WTC11 (cell line): ENCODE measurements around the gene HMGCS2. TPM values are rescaled to one million over a fixed set of nuclear protein-coding genes. Genes with fewer than 3 reads are reported as not detected.

Experiments
- ATAC-seq: fragments of 200-7000 bp; cut with Tn5 transposase; 2 replicates; pipeline ENCODE4 v1.10.0; 2021; ENCODE audit warnings: mild to moderate bottlenecking, moderate library complexity
- CTCF ChIA-PET: fragments of 300-600 bp; sonication (Branson Sonifier 250); formaldehyde crosslinking; loops from one replicate; lab custom pipeline; 2021; ENCODE audit warnings: antibody characterized with exemption; lab: Charles Lee
- POLR2A ChIA-PET: fragments of 350-600 bp; sonication (Branson Sonifier 250); formaldehyde crosslinking; loops from one replicate; lab custom pipeline; 2021; ENCODE audit warnings: antibody characterized with exemption; lab: Charles Lee
- DNase-seq: peaks from one replicate; pipeline ENCODE4 v3.0.0; 2021; ENCODE audit warnings: low spot score
- H3K27ac Mint-ChIP-seq: 2 replicates; pipeline ENCODE4 v1.8.0; 2021; ENCODE audit warnings: mixed read lengths
- H3K27me3 Mint-ChIP-seq: 2 replicates; pipeline ENCODE4 v1.8.0; 2021; ENCODE audit warnings: low read depth, mild to moderate bottlenecking, moderate library complexity, mixed read lengths
- H3K36me3 Mint-ChIP-seq: 2 replicates; pipeline ENCODE4 v1.8.0; 2021; ENCODE audit warnings: mixed read lengths
- H3K4me1 Mint-ChIP-seq: 2 replicates; pipeline ENCODE4 v1.8.0; 2022; ENCODE audit warnings: mixed read lengths
- H3K4me3 Mint-ChIP-seq: 2 replicates; pipeline ENCODE4 v1.8.0; 2021; ENCODE audit warnings: mild to moderate bottlenecking, moderate library complexity, mixed read lengths
- H3K9me3 Mint-ChIP-seq: 2 replicates; pipeline ENCODE4 v1.8.0; 2021; ENCODE audit warnings: mixed read lengths
- ATF6 ChIP-seq: sonication (generic); formaldehyde crosslinking; IDR thresholded peaks from 2 replicates; pipeline ENCODE4 v1.8.1; 2023; ENCODE audit warnings: mild to moderate bottlenecking, missing genetic modification reagents
- CREM ChIP-seq: sonication (generic); formaldehyde crosslinking; IDR thresholded peaks from 2 replicates; pipeline ENCODE4 v1.8.1; 2022; ENCODE audit warnings: mild to moderate bottlenecking, missing genetic modification reagents, moderate library complexity
- CTCF ChIP-seq: fragments of 200-600 bp; IDR thresholded peaks from 2 replicates; pipeline ENCODE4 v1.8.0; 2022; ENCODE audit warnings: antibody characterized with exemption
- E2F1 ChIP-seq: sonication (generic); formaldehyde crosslinking; IDR thresholded peaks from 2 replicates; pipeline ENCODE4 v1.8.0; 2022; ENCODE audit warnings: mild to moderate bottlenecking, missing genetic modification reagents
- GABPB1 ChIP-seq: sonication (generic); formaldehyde crosslinking; IDR thresholded peaks from 2 replicates; pipeline ENCODE4 v1.8.1; 2023; ENCODE audit warnings: mild to moderate bottlenecking, missing genetic modification reagents
- HMGXB4 ChIP-seq: sonication (generic); formaldehyde crosslinking; IDR thresholded peaks from 2 replicates; pipeline ENCODE4 v1.8.1; 2023; ENCODE audit warnings: mild to moderate bottlenecking, moderate library complexity, missing genetic modification reagents
- MAX ChIP-seq: sonication (generic); formaldehyde crosslinking; IDR thresholded peaks from 2 replicates; pipeline ENCODE4 v1.8.0; 2022; ENCODE audit warnings: mild to moderate bottlenecking, missing genetic modification reagents
- MYBL2 ChIP-seq: sonication (generic); formaldehyde crosslinking; IDR thresholded peaks from 2 replicates; pipeline ENCODE4 v1.8.1; 2023; ENCODE audit warnings: mild to moderate bottlenecking, moderate library complexity, missing genetic modification reagents
- NFATC4 ChIP-seq: fragments of 250-450 bp; sonication (Bioruptor Pico); IDR thresholded peaks from 2 replicates; pipeline ENCODE4 v1.9.0; 2021; ENCODE audit warnings: mild to moderate bottlenecking
- OVOL2 ChIP-seq: fragments of 250-450 bp; sonication (Bioruptor Pico); IDR thresholded peaks from 2 replicates; pipeline ENCODE4 v1.9.0; 2021; ENCODE audit warnings: mild to moderate bottlenecking, borderline replicate concordance
- SMAD4 ChIP-seq: sonication (generic); formaldehyde crosslinking; IDR thresholded peaks from 2 replicates; pipeline ENCODE4 v1.8.0; 2022; ENCODE audit warnings: mild to moderate bottlenecking, missing genetic modification reagents
- ZNF425 ChIP-seq: fragments of 250-450 bp; sonication (Bioruptor Pico); conservative IDR thresholded peaks from 2 replicates; pipeline ENCODE4 v1.9.0; 2021; ENCODE audit warnings: mild to moderate bottlenecking
- ZNF512 ChIP-seq: sonication (generic); formaldehyde crosslinking; IDR thresholded peaks from 2 replicates; pipeline ENCODE4 v1.8.1; 2022; ENCODE audit warnings: missing genetic modification reagents, borderline replicate concordance
- total RNA-seq: library from RNA; stranded (reverse); gene quantifications from 3 replicates; pipeline ENCODE4 v1.2.3, GENCODE V29; 2021

HMGCS2 gene
- total RNA-seq, 1 experiment from 2014 or later = 0.24 TPM

GRCh38 chr1:119781434-119782210 is 12.9 kb upstream of the HMGCS2 start:
- POLR2A ChIA-PET = no interaction called here
- ATAC-seq = no peak
- Mint-ChIP-seq H3K27me3 (no peaks in the 10 kb centered on the region; the same call in 1 of the 2 replicates), H3K9me3 (no peaks in the 10 kb centered on the region), H3K27ac (no peak overlapping the region), H3K36me3 (no peaks in the 10 kb centered on the region), H3K4me3 (no peak overlapping the region), H3K4me1 (0 out of 2 replicates have a peak, but pooled peaks cover 3% of the 10 kb centered on the region)
- CTCF ChIA-PET = no interaction called here
- no peak for DNase-seq
- TF ChIP-seq SMAD4 (no peak), GABPB1 (no peak), ZNF425 (CRISPR knock-in tag) (no peak), HMGXB4 (CRISPR knock-in tag) (no peak), ATF6 (no peak), CTCF (no peak), E2F1 (no peak), MYBL2 (CRISPR knock-in tag) (no peak), ZNF512 (CRISPR knock-in tag) (no peak), CREM (CRISPR knock-in tag) (no peak), NFATC4 (CRISPR knock-in tag) (no peak), MAX (CRISPR knock-in tag) (no peak), OVOL2 (CRISPR knock-in tag) (no peak)
